K562 (cell line): ENCODE measurements around the gene KLF18. TPM values are rescaled to one million over a fixed set of nuclear protein-coding genes. Genes with fewer than 3 reads are reported as not detected.

Experiments used
- ATAC-seq: fragments of 200-7000 bp; cut with Tn5 transposase; 3 replicates; pipeline ENCODE4 v1.9.1; 2020; ENCODE audit warnings: moderate library complexity
- BruUV-seq: library from RNA; stranded (reverse); fragments of 400-500 nt; replicated peaks from 2 replicates; lab custom pipeline; 2021; lab: Mats Ljungman, UMichigan
- CTCF ChIA-PET: fragments of 300-600 bp; formaldehyde crosslinking; extraction: SDS; loops from one replicate; lab custom pipeline; 2021; ENCODE audit warnings: low intra/inter-chr PET ratio; lab: Yijun Ruan, JAX
- POLR2A ChIA-PET: fragments of 300-600, 350-650 bp; sonication (Branson Sonifier 250); formaldehyde crosslinking; extraction: SDS; loops from one replicate; lab custom pipeline; 2021; ENCODE audit warnings: antibody characterized with exemption, inconsistent platforms; lab: Yijun Ruan, JAX
- DNase-seq, 4 experiments: peaks; one replicate each; pipeline versions ENCODE4 v3.0.0 to v3.0.0-alpha.2; 2011 to 2018; ENCODE audit warnings: low spot score in 3 of 4, mixed read lengths in 3 of 4; ENCODE audit errors: extremely low read depth in 1 of 4
- FAIRE-seq: peaks from 2 replicates; lab custom pipeline; 2011; peaks lifted over from hg19 to GRCh38; lab: Jason Lieb, UNC
- H2AFZ ChIP-seq: 2 replicates; pipeline ENCODE4 v1.6.0; 2011; ENCODE audit warnings: low read depth, low read length, control low read depth, inconsistent platforms
- H3K27ac ChIP-seq: fragments of 200-600 bp; 3 replicates; pipeline ENCODE4 v1.8.0; 2011; ENCODE audit warnings: low read depth, mild to moderate bottlenecking, control low read depth, inconsistent platforms, low read length, moderate library complexity, mixed read lengths; ENCODE audit errors: extremely low read depth
- H3K27me3 ChIP-seq, 2 experiments: fragments of 300-600 bp in 1 of 2; 2 replicates in 1 of 2; 3 replicates in 1 of 2; pipeline versions ENCODE4 v1.6.0 to v1.8.0; 2011; ENCODE audit warnings: inconsistent platforms in 2 of 2, low read length in 2 of 2, mild to moderate bottlenecking in 1 of 2, mixed read lengths in 1 of 2, moderate library complexity in 1 of 2; ENCODE audit not compliant: control insufficient read depth in 2 of 2, insufficient read depth in 2 of 2
- H3K36me3 ChIP-seq: fragments of 300-600 bp; 3 replicates; pipeline ENCODE4 v1.8.0; 2011; ENCODE audit warnings: mild to moderate bottlenecking, low read length, inconsistent platforms; ENCODE audit not compliant: control insufficient read depth, insufficient read depth
- H3K4me1 ChIP-seq, 2 experiments: fragments of 200-600 bp in 1 of 2; replicated peaks in 1 of 2; 2 replicates in 1 of 2; 3 replicates in 1 of 2; pipeline versions ENCODE4 v1.5.1 to v1.8.0; 2011; ENCODE audit warnings: inconsistent platforms in 2 of 2, low read length in 2 of 2, mild to moderate bottlenecking in 1 of 2, mixed read lengths in 1 of 2, moderate library complexity in 1 of 2; ENCODE audit not compliant: control insufficient read depth in 2 of 2, insufficient read depth in 2 of 2
- H3K4me2 ChIP-seq: 2 replicates; pipeline ENCODE4 v1.6.1; 2011; ENCODE audit warnings: low read length, control low read depth, inconsistent platforms, mixed read lengths; ENCODE audit not compliant: insufficient read depth
- H3K4me3 ChIP-seq: fragments of 200-600 bp; sonication (generic), shearing (Covaris generic); 2 replicates; pipeline ENCODE4 v1.5.1; 2016; ENCODE audit warnings: control low read depth, inconsistent platforms
- H3K79me2 ChIP-seq: fragments of 200-600 bp; 3 replicates; pipeline ENCODE4 v1.8.0; 2011; ENCODE audit warnings: low read length, inconsistent platforms; ENCODE audit not compliant: control insufficient read depth, insufficient read depth
- H3K9ac ChIP-seq, 2 experiments: 2 replicates each; pipeline versions ENCODE4 v1.6.0 to v1.6.1; 2011; ENCODE audit warnings: low read depth in 2 of 2, low read length in 2 of 2, control low read depth in 1 of 2, inconsistent platforms in 1 of 2, mild to moderate bottlenecking in 1 of 2, mixed read lengths in 1 of 2; ENCODE audit not compliant: insufficient read depth in 1 of 2
- H3K9me1 ChIP-seq: one replicate; pipeline ENCODE4 v1.6.0; 2011; ENCODE audit warnings: inconsistent platforms, mild to moderate bottlenecking, low read length, moderate library complexity; ENCODE audit not compliant: control insufficient read depth, insufficient read depth
- H3K9me3 ChIP-seq: replicated peaks from 2 replicates; pipeline ENCODE4 v1.5.1; 2011; ENCODE audit warnings: low read depth, low read length, inconsistent platforms; ENCODE audit not compliant: control insufficient read depth, insufficient read depth
- H4K20me1 ChIP-seq: replicated peaks from 2 replicates; pipeline ENCODE4 v1.6.1; 2011; ENCODE audit warnings: low read length, inconsistent platforms, mixed read lengths; ENCODE audit not compliant: control insufficient read depth, insufficient read depth
- ARNT ChIP-seq, 2 experiments: fragments of 450-650 bp; IDR thresholded peaks; 2 replicates each; pipeline ENCODE4 v1.6.1; 2016; ENCODE audit warnings: mild to moderate bottlenecking in 1 of 2
- FOSL1 ChIP-seq: fragments of 200-800 bp; sonication (Bioruptor generic); conservative IDR thresholded peaks from 2 replicates; pipeline ENCODE4 v1.6.1; 2016; ENCODE audit warnings: missing genetic modification characterization, missing compliant biosample characterization
- IFI16 ChIP-seq: fragments of 250-450 bp; sonication (Bioruptor Pico); IDR thresholded peaks from 2 replicates; pipeline ENCODE4 v2.1.2; 2022; ENCODE audit warnings: mild to moderate bottlenecking, inconsistent platforms
- PHTF2 ChIP-seq: fragments of 250-450 bp; sonication (Bioruptor Pico); IDR thresholded peaks from 2 replicates; pipeline ENCODE4 v1.5.0; 2021; ENCODE audit warnings: mild to moderate bottlenecking
- WGBS: fragments of 100-300 bp; shearing (Covaris generic); methylation state at CpG from one replicate; pipeline ENCODE4 v1.1.6; 2016; ENCODE audit warnings: low coverage, mixed read lengths; ENCODE audit not compliant: insufficient coverage; ENCODE audit errors: missing lambda C conversion rate; 5-methylcytosine and 5-hydroxymethylcytosine counted together
- in situ Hi-C: fragments of 300-500 bp; cut with MboI; formaldehyde crosslinking; loops from 4 replicates; pipeline ENCODE4 v1.15.0; 2018; ENCODE audit warnings: inconsistent platforms, mixed read lengths
- intact Hi-C: fragments of 100-400 bp; cut with micrococcal nuclease; formaldehyde crosslinking; loops from 2 replicates; pipeline ENCODE4 v1.14.2; 2022
- polyA plus RNA-seq, 8 experiments: library from polyadenylated mRNA; depleted of rRNA in 4 of 8; stranded (reverse) in 5 of 8; unstranded in 3 of 8; fragments of >200 nt; fragmentation: Nextera tagmentation in 2 of 8; fragmentation: Illumina TruSeq in 1 of 8; extraction: Ambion mirVana in 2 of 8; extraction: Trizol in 1 of 8; gene quantifications; 2 replicates each; pipeline versions ENCODE4 v1.2.1 to v1.2.3, GENCODE V29; 2011 to 2014; ENCODE audit warnings: inconsistent platforms in 1 of 8, missing spikeins in 1 of 8
- total RNA-seq, 7 experiments: library from RNA; depleted of rRNA in 6 of 7; stranded (reverse); fragments of >200 nt in 6 of 7; fragmentation: Illumina TruSeq in 2 of 7; extraction: Trizol in 2 of 7; gene quantifications; 2 replicates each; pipeline versions ENCODE4 v1.2.1 to v1.2.3, GENCODE V29; 2011 to 2021; ENCODE audit warnings: low replicate concordance in 1 of 7
- TF ChIP-seq, protein P1 (sequence below), 2 experiments: fragments of 450-650 bp in 1 of 2; sonication (generic) in 1 of 2; formaldehyde crosslinking in 1 of 2; IDR thresholded peaks; 2 replicates each; pipeline versions ENCODE4 v1.7.1 to v1.9.0; 2016 to 2022; ENCODE audit warnings: inconsistent platforms in 1 of 2, mild to moderate bottlenecking in 1 of 2, missing genetic modification reagents in 1 of 2
- TF ChIP-seq, protein P2 (sequence below): fragments of 450-650 bp; IDR thresholded peaks from 2 replicates; pipeline ENCODE4 v1.7.0; 2016; ENCODE audit warnings: borderline replicate concordance
- TF ChIP-seq, protein P3 (sequence below): fragments of 450-650 bp; conservative IDR thresholded peaks from 2 replicates; pipeline ENCODE4 v1.6.1; 2016; ENCODE audit warnings: missing genetic modification characterization, low read depth, mild to moderate bottlenecking, control low read depth, missing compliant biosample characterization

The KLF18 gene
- total and polyA plus RNA-seq, 9 of the 15 experiments (the other 6 are each of a cell fraction or from before 2014, with no cell fraction given), result not detected

DNA sequence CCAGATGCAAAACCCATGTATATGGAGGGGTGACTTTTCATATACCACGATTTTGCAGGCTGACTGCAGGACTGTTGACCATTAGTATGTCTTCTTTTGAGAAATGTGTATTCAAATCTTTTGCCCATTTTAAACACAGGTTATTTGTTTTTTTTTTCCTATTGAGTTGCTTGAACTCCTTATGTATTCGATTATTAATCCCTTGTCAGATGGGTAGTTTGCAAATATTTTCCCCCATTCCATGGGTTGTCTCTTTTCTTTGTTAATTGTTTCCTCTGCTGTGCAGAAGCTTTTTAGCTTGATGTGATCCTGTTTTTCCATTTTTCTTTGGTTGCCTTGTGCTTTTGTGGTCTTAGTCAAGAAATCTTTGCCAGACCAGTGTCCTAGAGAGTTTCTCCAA, 47.4 kb downstream of the KLF18 start:
- BruUV-seq, result no TSS peak
- Histone ChIP-seq H3K27ac (no peak overlapping the region), H3K36me3 (no peaks in the 10 kb centered on the region), H3K4me2 (peak overlapping the region; percentile 28), H3K4me3 (no peak overlapping the region), H3K4me1 (peaks cover 3 to 20% of the 10 kb centered on the region in 2 experiments; a peak in 3 of 5 replicates), H3K9me1 (no peaks in the 10 kb centered on the region), H3K9ac (no peak overlapping the region), H3K79me2 (no peaks in the 10 kb centered on the region), H4K20me1 (no peaks in the 10 kb centered on the region), H3K9me3 (peaks cover 4% of the 10 kb centered on the region), H3K27me3 (no peaks in the 10 kb centered on the region; a peak in 1 of 5 replicates), H2AFZ (peak overlapping the region; percentile 37)
- DNase-seq (no peak), ATAC-seq (no peak), FAIRE-seq (no peak)
- ChIA-PET CTCF (no interaction called here), POLR2A (interaction anchor here (0.6 to 1.7 kb wide), 4 partner anchors 10 to 119 kb away, joined by 3 to 7 read pairs (median 5); partner anchors contain the start of gene DMAP1)
- in situ Hi-C loops (loop anchor here (10.0 kb wide), 1 partner anchor 201 kb away; no protein-coding TSS in a partner anchor), intact Hi-C loops (loop anchor here (5.0 to 10.0 kb wide), 2 partner anchors 291 to 503 kb away; no protein-coding TSS in a partner anchor)
- WGBS, result 7% methylated on average over 2 of the region's 2 CpGs
- TF ChIP-seq, protein P1, sequence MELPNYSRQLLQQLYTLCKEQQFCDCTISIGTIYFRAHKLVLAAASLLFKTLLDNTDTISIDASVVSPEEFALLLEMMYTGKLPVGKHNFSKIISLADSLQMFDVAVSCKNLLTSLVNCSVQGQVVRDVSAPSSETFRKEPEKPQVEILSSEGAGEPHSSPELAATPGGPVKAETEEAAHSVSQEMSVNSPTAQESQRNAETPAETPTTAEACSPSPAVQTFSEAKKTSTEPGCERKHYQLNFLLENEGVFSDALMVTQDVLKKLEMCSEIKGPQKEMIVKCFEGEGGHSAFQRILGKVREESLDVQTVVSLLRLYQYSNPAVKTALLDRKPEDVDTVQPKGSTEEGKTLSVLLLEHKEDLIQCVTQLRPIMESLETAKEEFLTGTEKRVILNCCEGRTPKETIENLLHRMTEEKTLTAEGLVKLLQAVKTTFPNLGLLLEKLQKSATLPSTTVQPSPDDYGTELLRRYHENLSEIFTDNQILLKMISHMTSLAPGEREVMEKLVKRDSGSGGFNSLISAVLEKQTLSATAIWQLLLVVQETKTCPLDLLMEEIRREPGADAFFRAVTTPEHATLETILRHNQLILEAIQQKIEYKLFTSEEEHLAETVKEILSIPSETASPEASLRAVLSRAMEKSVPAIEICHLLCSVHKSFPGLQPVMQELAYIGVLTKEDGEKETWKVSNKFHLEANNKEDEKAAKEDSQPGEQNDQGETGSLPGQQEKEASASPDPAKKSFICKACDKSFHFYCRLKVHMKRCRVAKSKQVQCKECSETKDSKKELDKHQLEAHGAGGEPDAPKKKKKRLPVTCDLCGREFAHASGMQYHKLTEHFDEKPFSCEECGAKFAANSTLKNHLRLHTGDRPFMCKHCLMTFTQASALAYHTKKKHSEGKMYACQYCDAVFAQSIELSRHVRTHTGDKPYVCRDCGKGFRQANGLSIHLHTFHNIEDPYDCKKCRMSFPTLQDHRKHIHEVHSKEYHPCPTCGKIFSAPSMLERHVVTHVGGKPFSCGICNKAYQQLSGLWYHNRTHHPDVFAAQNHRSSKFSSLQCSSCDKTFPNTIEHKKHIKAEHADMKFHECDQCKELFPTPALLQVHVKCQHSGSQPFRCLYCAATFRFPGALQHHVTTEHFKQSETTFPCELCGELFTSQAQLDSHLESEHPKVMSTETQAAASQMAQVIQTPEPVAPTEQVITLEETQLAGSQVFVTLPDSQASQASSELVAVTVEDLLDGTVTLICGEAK (IDR thresholded peaks at IDR 0.05), result peak; percentile 39; the same call in 1 of the 2 replicates
- TF ChIP-seq, protein P1 (CRISPR knock-in tag; IDR thresholded peaks at IDR 0.05), result no peak
- TF ChIP-seq IFI16 (CRISPR knock-in tag) (no peak), ARNT (IDR thresholded peaks at IDR 0.05) (0 out of 4 replicates have a peak, but pooled peaks of 1 of the 2 experiments have one; percentile 9), PHTF2 (CRISPR knock-in tag) (no peak), FOSL1 (peak; percentile 23; the same call in 1 of the 2 replicates)
- TF ChIP-seq, protein P2, sequence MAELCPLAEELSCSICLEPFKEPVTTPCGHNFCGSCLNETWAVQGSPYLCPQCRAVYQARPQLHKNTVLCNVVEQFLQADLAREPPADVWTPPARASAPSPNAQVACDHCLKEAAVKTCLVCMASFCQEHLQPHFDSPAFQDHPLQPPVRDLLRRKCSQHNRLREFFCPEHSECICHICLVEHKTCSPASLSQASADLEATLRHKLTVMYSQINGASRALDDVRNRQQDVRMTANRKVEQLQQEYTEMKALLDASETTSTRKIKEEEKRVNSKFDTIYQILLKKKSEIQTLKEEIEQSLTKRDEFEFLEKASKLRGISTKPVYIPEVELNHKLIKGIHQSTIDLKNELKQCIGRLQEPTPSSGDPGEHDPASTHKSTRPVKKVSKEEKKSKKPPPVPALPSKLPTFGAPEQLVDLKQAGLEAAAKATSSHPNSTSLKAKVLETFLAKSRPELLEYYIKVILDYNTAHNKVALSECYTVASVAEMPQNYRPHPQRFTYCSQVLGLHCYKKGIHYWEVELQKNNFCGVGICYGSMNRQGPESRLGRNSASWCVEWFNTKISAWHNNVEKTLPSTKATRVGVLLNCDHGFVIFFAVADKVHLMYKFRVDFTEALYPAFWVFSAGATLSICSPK, result no peak
- TF ChIP-seq, protein P3, sequence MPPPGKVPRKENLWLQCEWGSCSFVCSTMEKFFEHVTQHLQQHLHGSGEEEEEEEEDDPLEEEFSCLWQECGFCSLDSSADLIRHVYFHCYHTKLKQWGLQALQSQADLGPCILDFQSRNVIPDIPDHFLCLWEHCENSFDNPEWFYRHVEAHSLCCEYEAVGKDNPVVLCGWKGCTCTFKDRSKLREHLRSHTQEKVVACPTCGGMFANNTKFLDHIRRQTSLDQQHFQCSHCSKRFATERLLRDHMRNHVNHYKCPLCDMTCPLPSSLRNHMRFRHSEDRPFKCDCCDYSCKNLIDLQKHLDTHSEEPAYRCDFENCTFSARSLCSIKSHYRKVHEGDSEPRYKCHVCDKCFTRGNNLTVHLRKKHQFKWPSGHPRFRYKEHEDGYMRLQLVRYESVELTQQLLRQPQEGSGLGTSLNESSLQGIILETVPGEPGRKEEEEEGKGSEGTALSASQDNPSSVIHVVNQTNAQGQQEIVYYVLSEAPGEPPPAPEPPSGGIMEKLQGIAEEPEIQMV, result peak; percentile 63; the same call in 1 of the 2 replicates
